Gastroesophageal sphincter (tissue), 3 donors: Measurements from ENCODE around the gene CCDC40.

Source experiments
- POLR2A ChIP-seq, 2 donors: fragments of 450-650 bp; IDR thresholded peaks; one replicate each; pipeline ENCODE4 v1.6.1; 2017; ENCODE audit warnings: antibody characterized with exemption in 2 of 2, mild to moderate bottlenecking in 2 of 2, moderate library complexity in 1 of 2
- TF ChIP-seq, protein P1 (sequence below), 4 experiments: fragments of 200-600 bp in 2 of 4; fragments of 450-650 bp in 2 of 4; sonication (generic) in 1 of 4; IDR thresholded peaks; one replicate each; pipeline ENCODE4 v1.5.1; 2017 to 2019; ENCODE audit warnings: antibody characterized with exemption in 4 of 4, mild to moderate bottlenecking in 2 of 4, moderate library complexity in 2 of 4

DNA sequence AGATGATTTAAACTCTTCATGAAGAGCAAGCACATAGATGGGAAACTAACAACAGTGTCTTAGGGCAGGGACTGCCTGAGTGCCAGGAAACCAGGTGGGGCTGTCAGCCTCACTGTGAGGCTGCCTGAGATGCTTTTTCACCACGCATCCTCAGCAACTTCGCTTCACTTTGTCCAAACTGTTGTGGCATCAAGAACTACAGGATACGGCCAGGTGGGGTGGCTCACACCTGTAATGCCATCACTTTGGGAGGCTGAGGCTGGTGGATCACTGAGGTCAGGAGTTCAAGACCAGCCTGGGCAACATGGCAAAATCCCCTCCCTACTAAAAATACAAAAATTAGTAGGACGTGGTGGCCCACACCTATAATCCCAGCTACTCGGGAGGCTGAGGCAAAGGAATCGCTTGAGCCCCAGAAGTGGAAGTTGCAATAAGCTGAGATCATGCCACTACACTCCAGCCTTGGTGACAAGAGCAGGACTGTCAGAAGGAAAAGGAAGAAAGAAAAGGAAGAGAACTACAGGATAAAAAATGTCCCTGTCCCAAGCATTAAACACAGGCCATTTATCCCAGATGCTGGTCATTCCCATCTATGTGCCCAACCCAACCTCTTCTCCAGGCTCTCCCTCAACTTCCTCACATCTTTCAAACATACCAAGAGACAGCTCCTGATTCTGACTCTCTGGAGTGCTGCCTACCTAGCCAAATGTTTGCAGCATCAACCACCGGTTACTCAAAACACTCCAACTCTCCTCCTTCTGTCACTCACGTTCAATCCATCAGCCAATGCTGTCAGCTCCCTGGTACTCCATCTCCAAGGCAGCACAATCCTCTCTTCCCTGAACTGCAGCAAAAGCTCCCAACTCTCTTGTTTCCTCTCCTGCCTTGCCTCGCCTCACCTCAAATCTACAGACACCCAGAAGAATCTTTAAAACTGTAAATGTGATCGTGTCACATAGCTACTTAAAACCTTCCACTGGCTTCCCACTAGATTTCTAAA is 108.9 kb downstream of the CCDC40 start:
- TF ChIP-seq, protein P1, sequence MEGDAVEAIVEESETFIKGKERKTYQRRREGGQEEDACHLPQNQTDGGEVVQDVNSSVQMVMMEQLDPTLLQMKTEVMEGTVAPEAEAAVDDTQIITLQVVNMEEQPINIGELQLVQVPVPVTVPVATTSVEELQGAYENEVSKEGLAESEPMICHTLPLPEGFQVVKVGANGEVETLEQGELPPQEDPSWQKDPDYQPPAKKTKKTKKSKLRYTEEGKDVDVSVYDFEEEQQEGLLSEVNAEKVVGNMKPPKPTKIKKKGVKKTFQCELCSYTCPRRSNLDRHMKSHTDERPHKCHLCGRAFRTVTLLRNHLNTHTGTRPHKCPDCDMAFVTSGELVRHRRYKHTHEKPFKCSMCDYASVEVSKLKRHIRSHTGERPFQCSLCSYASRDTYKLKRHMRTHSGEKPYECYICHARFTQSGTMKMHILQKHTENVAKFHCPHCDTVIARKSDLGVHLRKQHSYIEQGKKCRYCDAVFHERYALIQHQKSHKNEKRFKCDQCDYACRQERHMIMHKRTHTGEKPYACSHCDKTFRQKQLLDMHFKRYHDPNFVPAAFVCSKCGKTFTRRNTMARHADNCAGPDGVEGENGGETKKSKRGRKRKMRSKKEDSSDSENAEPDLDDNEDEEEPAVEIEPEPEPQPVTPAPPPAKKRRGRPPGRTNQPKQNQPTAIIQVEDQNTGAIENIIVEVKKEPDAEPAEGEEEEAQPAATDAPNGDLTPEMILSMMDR (IDR thresholded peaks at IDR 0.05) = no peak
- no peak for TF ChIP-seq POLR2A (IDR thresholded peaks at IDR 0.05)
